AG09319 (cell line): ENCODE data around the gene MYO15B.
"Not testable (repeated sequence)": the region's sequence is repeated elsewhere in the genome, so short reads cannot be mapped to it uniquely, and the experiment has no call there.

ENCODE experiments used
- DNase-seq: peaks from one replicate; pipeline ENCODE4 v3.0.0-alpha.2; 2010; ENCODE audit warnings: low read depth; ENCODE audit errors: extremely low read depth
- CTCF ChIP-seq: IDR thresholded peaks from 2 replicates; pipeline ENCODE4 v1.5.1; 2011; ENCODE audit warnings: low read depth, mild to moderate bottlenecking, inconsistent platforms, low read length, moderate library complexity

MYO15B gene

GRCh38 chr17:75634754-75635609, 47.4 kb downstream of the MYO15B start:
- DNase-seq: no peak
- TF ChIP-seq CTCF: no peak

- no peak for TF ChIP-seq CTCF
- DNase-seq: no peak
These were observed 48.1 kb downstream of the MYO15B start for GRCh38 chr17:75635610-75636202.

- TF ChIP-seq CTCF: no peak
- no peak for DNase-seq
These were observed 49.0 kb downstream of the MYO15B start for GRCh38 chr17:75636381-75637142.

GRCh38 chr17:75637143-75637538, 49.5 kb downstream of the MYO15B start:
- TF ChIP-seq CTCF: no peak
- no peak for DNase-seq

GRCh38 chr17:75637551-75637950, 50.0 kb downstream of the MYO15B start:
- TF ChIP-seq CTCF: no peak
- no peak for DNase-seq

- not testable (repeated sequence) for DNase-seq
These were observed 50.4 kb downstream of the MYO15B start for GRCh38 chr17:75638039-75638438.

- TF ChIP-seq CTCF: no peak
- DNase-seq: no peak
These were observed 51.3 kb downstream of the MYO15B start for GRCh38 chr17:75638893-75639292.
